Measurements from ENCODE around the gene IQSEC1. TPM values are rescaled to one million over a fixed set of nuclear protein-coding genes. Genes with fewer than 3 reads are reported as not detected.

The IQSEC1 gene
- total and polyA plus RNA-seq, 2 experiments from 2014 or later: 8.0 to 51.9 TPM

GRCh38 chr3:13018561-13019242, 54.5 kb downstream of the IQSEC1 start:
- no peak for TF ChIP-seq REST (IDR thresholded peaks at IDR 0.05; ENCODE audit: unreplicated experiment)
- no peak for TF ChIP-seq NANOG (IDR thresholded peaks at IDR 0.05; ENCODE audit: borderline replicate concordance)
- TF ChIP-seq, protein P1, sequence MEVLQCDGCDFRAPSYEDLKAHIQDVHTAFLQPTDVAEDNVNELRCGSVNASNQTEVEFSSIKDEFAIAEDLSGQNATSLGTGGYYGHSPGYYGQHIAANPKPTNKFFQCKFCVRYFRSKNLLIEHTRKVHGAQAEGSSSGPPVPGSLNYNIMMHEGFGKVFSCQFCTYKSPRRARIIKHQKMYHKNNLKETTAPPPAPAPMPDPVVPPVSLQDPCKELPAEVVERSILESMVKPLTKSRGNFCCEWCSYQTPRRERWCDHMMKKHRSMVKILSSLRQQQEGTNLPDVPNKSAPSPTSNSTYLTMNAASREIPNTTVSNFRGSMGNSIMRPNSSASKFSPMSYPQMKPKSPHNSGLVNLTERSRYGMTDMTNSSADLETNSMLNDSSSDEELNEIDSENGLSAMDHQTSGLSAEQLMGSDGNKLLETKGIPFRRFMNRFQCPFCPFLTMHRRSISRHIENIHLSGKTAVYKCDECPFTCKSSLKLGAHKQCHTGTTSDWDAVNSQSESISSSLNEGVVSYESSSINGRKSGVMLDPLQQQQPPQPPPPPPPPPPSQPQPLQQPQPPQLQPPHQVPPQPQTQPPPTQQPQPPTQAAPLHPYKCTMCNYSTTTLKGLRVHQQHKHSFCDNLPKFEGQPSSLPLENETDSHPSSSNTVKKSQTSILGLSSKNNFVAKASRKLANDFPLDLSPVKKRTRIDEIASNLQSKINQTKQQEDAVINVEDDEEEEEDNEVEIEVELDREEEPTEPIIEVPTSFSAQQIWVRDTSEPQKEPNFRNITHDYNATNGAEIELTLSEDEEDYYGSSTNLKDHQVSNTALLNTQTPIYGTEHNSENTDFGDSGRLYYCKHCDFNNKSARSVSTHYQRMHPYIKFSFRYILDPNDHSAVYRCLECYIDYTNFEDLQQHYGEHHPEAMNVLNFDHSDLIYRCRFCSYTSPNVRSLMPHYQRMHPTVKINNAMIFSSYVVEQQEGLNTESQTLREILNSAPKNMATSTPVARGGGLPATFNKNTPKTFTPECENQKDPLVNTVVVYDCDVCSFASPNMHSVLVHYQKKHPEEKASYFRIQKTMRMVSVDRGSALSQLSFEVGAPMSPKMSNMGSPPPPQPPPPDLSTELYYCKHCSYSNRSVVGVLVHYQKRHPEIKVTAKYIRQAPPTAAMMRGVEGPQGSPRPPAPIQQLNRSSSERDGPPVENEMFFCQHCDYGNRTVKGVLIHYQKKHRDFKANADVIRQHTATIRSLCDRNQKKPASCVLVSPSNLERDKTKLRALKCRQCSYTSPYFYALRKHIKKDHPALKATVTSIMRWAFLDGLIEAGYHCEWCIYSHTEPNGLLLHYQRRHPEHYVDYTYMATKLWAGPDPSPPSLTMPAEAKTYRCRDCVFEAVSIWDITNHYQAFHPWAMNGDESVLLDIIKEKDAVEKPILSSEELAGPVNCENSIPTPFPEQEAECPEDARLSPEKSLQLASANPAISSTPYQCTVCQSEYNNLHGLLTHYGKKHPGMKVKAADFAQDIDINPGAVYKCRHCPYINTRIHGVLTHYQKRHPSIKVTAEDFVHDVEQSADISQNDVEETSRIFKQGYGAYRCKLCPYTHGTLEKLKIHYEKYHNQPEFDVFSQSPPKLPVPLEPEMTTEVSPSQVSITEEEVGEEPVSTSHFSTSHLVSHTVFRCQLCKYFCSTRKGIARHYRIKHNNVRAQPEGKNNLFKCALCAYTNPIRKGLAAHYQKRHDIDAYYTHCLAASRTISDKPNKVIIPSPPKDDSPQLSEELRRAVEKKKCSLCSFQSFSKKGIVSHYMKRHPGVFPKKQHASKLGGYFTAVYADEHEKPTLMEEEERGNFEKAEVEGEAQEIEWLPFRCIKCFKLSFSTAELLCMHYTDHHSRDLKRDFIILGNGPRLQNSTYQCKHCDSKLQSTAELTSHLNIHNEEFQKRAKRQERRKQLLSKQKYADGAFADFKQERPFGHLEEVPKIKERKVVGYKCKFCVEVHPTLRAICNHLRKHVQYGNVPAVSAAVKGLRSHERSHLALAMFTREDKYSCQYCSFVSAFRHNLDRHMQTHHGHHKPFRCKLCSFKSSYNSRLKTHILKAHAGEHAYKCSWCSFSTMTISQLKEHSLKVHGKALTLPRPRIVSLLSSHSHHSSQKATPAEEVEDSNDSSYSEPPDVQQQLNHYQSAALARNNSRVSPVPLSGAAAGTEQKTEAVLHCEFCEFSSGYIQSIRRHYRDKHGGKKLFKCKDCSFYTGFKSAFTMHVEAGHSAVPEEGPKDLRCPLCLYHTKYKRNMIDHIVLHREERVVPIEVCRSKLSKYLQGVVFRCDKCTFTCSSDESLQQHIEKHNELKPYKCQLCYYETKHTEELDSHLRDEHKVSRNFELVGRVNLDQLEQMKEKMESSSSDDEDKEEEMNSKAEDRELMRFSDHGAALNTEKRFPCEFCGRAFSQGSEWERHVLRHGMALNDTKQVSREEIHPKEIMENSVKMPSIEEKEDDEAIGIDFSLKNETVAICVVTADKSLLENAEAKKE (CRISPR knock-in tag; IDR thresholded peaks at IDR 0.05): no peak
- no peak for ATAC-seq
- H3K79me2 ChIP-seq (replicated peaks; ENCODE audit: insufficient read depth): no peaks in the 10 kb centered on the region
- H3K9me3 Mint-ChIP-seq: no peaks in the 10 kb centered on the region; the same call in 2 of the 3 replicates
- no peaks in the 10 kb centered on the region for H3K27me3 ChIP-seq (ENCODE audit: insufficient read depth)
- H3K9me2 ChIP-seq (ENCODE audit: insufficient read depth): no peaks in the 10 kb centered on the region
- H3K4me1 Mint-ChIP-seq: peaks cover 42% of the 10 kb centered on the region
- H3K27ac Mint-ChIP-seq: peak overlapping the region; percentile 85; the same call in 1 of the 2 replicates
- no peak overlapping the region for H2AFZ ChIP-seq
- H3K27ac ChIP-seq (ENCODE audit: low read depth): no peak overlapping the region
- peaks cover 18% of the 10 kb centered on the region for H3K27me3 Mint-ChIP-seq (ENCODE audit: insufficient read depth, low read depth, poor library complexity)
- no peaks in the 10 kb centered on the region for H3K36me3 ChIP-seq (ENCODE audit: insufficient read depth)
- peak overlapping the region; percentile 56 for H3K4me3 Mint-ChIP-seq
- H3K4me2 ChIP-seq: peak overlapping the region; percentile 51; the same call in 1 of the 2 replicates
- DNase-seq (ENCODE audit: low spot score): no peak
- no peaks in the 10 kb centered on the region for H4K20me1 ChIP-seq (replicated peaks; ENCODE audit: insufficient read depth)
- no peaks in the 10 kb centered on the region for H3F3A ChIP-seq (replicated peaks; ENCODE audit: low read depth)
- H3K4me3 ChIP-seq: no peak overlapping the region
- no peaks in the 10 kb centered on the region; the same call in 2 of the 3 replicates for H3K36me3 Mint-ChIP-seq (ENCODE audit: low read depth)
- H3K4me1 ChIP-seq (ENCODE audit: insufficient read depth): peaks cover 17% of the 10 kb centered on the region
